Rectal smooth muscle tissue (tissue), 1 donor: ENCODE results near the gene PHF23.

Experiments
- H3K27ac ChIP-seq: one replicate; pipeline ENCODE4 v1.7.0; 2013; ENCODE audit warnings: low read depth, low read length, inconsistent platforms
- H3K27me3 ChIP-seq: one replicate; pipeline ENCODE4 v1.7.0; 2013; ENCODE audit warnings: low read length; ENCODE audit not compliant: control insufficient read depth, insufficient read depth
- H3K36me3 ChIP-seq: one replicate; pipeline ENCODE4 v1.7.0; 2013; ENCODE audit warnings: low read length; ENCODE audit not compliant: control insufficient read depth, insufficient read depth
- H3K4me1 ChIP-seq: one replicate; pipeline ENCODE4 v1.7.0; 2013; ENCODE audit warnings: low read length; ENCODE audit not compliant: control insufficient read depth, insufficient read depth
- H3K4me3 ChIP-seq: one replicate; pipeline ENCODE4 v1.7.0; 2013; ENCODE audit warnings: low read length
- H3K9ac ChIP-seq: one replicate; pipeline ENCODE4 v1.7.0; 2013; ENCODE audit warnings: low read length

Gene PHF23

DNA sequence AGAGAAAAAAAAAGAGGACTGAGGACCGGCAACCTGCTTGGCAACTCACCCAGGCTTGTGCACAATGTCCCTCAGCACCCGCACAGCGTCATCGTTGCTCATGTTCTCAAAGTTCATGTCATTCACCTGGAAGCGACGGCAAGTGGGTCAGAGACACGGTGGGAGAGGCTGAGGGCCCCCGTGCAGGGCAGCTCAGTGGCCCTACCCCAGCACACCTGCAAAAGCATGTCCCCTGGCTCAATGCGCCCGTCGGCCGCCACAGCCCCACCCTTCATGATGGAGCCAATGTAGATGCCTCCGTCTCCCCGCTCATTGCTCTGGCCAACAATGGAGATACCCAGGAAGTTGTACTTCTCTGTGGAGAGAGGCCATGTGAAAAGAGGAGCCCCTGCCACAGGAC lies 10.3 kb downstream of the PHF23 start:
- Histone ChIP-seq H3K4me3 (no peak overlapping the region), H3K9ac (no peak overlapping the region), H3K36me3 (peaks cover 43% of the 10 kb centered on the region), H3K27me3 (no peaks in the 10 kb centered on the region), H3K27ac (no peak overlapping the region), H3K4me1 (peaks cover 2% of the 10 kb centered on the region)

DNA sequence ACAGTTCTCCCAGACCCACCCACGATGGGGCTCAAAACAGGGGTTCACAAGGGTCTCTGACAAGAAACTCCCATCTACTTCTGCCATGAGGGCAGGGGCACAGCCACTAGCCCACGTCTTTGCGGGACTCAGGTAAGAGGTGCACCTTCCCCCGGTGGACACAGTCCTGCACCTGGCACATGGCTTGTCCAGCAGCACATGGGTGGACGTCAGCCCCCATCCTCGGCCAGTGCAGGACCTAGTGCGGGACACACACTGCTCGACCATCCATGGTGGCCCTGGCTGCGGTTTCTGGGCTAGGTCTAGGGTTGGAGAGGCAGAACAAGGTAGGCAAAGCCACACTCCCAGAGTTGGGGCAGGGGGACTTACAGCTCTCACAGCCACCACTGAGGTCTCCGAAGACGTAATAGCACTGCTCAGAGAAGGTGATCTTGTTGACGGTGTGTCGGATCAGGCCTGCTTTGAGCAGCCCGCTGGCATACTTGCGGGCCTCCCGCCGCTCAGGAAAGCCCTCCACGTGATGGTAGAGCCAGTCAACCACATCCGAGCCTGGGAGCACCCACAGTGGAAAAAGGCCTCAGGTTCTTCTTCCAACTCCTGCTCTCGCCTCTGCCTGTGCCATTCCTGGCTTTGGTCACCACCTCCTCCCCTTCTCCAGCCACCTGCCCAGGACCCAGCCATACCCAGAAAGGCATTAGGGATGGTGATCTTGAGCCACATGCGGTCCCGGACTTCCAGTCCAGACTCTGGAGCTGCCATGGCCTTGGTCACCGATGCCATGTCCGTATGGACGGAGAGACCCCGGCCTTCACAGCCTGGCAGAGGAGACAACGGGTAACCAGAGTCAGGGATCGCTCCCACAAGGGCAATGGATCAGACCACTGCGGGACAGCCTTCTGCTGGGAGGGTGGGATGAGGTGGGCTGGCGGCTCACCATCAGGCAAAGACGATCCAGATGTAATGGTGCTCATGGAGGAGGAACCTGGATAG lies 12.2 kb downstream of the PHF23 start:
- H3K4me3 ChIP-seq, result no peak overlapping the region
- peaks cover 61% of the 10 kb centered on the region for H3K36me3 ChIP-seq
- no peak overlapping the region for H3K9ac ChIP-seq
- no peaks in the 10 kb centered on the region for H3K4me1 ChIP-seq
- H3K27ac ChIP-seq, result no peak overlapping the region
- no peaks in the 10 kb centered on the region for H3K27me3 ChIP-seq

GRCh38 chr17:7225711-7226331 lies 13.4 kb downstream of the PHF23 start:
- Histone ChIP-seq H3K36me3 (peaks cover 63% of the 10 kb centered on the region), H3K9ac (no peak overlapping the region), H3K27ac (no peak overlapping the region)

DNA sequence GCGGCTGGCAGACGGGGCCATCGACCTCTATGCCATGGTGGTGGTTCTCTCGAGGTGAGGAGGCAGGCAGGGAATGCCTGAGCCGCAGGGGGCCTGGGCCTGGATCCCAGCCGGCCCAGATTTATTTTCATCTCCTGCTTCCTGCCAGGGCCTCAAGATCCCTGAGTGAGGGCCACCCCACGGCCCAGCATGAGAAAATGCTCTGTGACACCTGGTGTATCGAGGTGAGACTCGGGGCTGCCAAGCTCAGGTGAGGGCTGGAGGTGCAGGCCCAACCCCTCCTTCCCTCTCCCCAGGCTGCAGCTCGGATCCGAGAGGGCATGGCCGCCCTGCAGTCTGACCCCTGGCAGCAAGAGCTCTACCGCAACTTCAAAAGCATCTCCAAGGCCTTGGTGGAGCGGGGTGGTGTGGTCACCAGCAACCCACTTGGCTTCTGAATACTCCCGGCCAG lies 14.6 kb downstream of the PHF23 start:
- no peaks in the 10 kb centered on the region for H3K27me3 ChIP-seq
- no peak overlapping the region for H3K4me3 ChIP-seq
- peaks cover 10% of the 10 kb centered on the region for H3K4me1 ChIP-seq
- H3K36me3 ChIP-seq, result peaks cover 57% of the 10 kb centered on the region
- no peak overlapping the region for H3K27ac ChIP-seq
- H3K9ac ChIP-seq, result no peak overlapping the region

More at GRCh38 chr17:7225711-7226331, 13.4 kb downstream of the PHF23 start:
- H3K4me1 ChIP-seq, result peaks cover 4% of the 10 kb centered on the region
- no peak overlapping the region for H3K4me3 ChIP-seq
- H3K27me3 ChIP-seq, result no peaks in the 10 kb centered on the region

DNA sequence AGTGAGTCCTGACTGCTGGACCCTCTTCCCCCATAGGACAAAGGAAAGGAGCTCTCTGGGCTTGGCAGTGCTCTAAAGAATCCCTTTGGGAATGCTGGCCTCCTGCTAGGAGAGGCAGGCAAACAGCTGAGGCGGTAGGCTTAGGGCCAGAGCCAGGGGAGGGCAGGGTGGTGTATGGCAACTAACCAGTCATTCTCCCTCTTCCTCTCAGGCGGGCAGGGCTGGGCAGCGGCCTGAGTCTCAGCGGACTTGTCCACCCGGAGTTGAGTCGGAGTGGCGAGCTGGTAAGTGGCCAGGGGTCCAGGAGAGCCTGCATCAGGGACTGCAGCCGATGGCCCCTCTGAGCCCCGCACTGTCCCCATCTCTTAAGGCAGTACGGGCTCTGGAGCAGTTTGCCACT lies 15.1 kb downstream of the PHF23 start:
- Histone ChIP-seq H3K4me1 (peaks cover 14% of the 10 kb centered on the region), H3K27ac (no peak overlapping the region), H3K4me3 (no peak overlapping the region), H3K36me3 (peaks cover 52% of the 10 kb centered on the region), H3K9ac (no peak overlapping the region), H3K27me3 (no peaks in the 10 kb centered on the region)

GRCh38 chr17:7223375-7223774 lies 15.9 kb downstream of the PHF23 start:
- H3K27ac ChIP-seq, result no peak overlapping the region
- no peaks in the 10 kb centered on the region for H3K27me3 ChIP-seq
- no peak overlapping the region for H3K9ac ChIP-seq
- H3K36me3 ChIP-seq, result peaks cover 44% of the 10 kb centered on the region
- H3K4me3 ChIP-seq, result no peak overlapping the region
- peaks cover 14% of the 10 kb centered on the region for H3K4me1 ChIP-seq

- no peaks in the 10 kb centered on the region for H3K27me3 ChIP-seq
- no peak overlapping the region for H3K9ac ChIP-seq
- H3K36me3 ChIP-seq, result peaks cover 43% of the 10 kb centered on the region
- peaks cover 17% of the 10 kb centered on the region for H3K4me1 ChIP-seq
- H3K4me3 ChIP-seq, result no peak overlapping the region
- H3K27ac ChIP-seq, result no peak overlapping the region
Measured at GRCh38 chr17:7222972-7223292, 16.3 kb downstream of the PHF23 start.

GRCh38 chr17:7222093-7222971 lies 16.9 kb downstream of the PHF23 start:
- Histone ChIP-seq H3K9ac (no peak overlapping the region), H3K4me1 (peaks cover 18% of the 10 kb centered on the region), H3K27ac (no peak overlapping the region), H3K36me3 (peaks cover 40% of the 10 kb centered on the region), H3K27me3 (no peaks in the 10 kb centered on the region), H3K4me3 (no peak overlapping the region)

DNA sequence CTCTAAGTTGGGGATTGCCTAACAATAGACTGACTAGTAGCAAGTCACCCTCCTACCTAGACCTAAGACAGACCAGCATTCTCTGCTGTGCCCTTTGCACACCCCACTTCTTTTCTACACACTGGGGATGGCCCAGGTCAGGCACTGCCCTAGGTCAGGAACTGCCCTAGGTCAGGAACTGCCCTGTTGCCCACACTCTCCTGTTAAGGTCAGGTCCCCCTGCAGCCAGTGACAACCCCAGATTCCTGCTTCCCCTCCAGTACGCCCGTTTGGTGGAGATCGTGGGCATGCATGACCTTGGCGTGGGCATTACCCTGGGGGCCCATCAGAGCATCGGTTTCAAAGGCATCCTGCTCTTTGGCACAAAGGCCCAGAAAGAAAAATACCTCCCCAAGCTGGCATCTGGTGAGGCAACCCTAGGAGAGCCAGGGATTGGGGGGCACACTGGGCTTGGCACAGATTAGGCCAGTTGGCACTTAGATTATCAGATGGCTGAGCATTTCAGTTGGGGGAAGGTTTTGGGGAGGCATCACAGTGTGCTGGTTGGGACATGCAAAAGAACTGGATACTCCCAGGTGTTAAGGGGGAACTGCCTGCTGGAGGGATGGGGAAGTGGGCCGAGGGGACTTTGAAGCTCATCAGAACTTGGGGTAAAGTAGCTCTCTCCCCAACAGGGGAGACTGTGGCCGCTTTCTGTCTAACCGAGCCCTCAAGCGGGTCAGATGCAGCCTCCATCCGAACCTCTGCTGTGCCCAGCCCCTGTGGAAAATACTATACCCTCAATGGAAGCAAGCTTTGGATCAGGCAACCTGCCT lies 17.8 kb downstream of the PHF23 start:
- Histone ChIP-seq H3K27me3 (no peaks in the 10 kb centered on the region), H3K4me3 (peak overlapping the region; percentile 93), H3K4me1 (peaks cover 18% of the 10 kb centered on the region), H3K9ac (peak overlapping the region; percentile 52), H3K27ac (peak overlapping the region; percentile 93), H3K36me3 (peaks cover 31% of the 10 kb centered on the region)

GRCh38 chr17:7220593-7221277 lies 18.5 kb downstream of the PHF23 start:
- H3K27ac ChIP-seq, result peak overlapping the region; percentile 93
- H3K36me3 ChIP-seq, result peaks cover 27% of the 10 kb centered on the region
- H3K9ac ChIP-seq, result peak overlapping the region; percentile 86
- H3K27me3 ChIP-seq, result no peaks in the 10 kb centered on the region
- peaks cover 20% of the 10 kb centered on the region for H3K4me1 ChIP-seq
- H3K4me3 ChIP-seq, result peak overlapping the region; percentile 93
